Activated CD8-positive, alpha-beta memory T cell treated with anti-CD3 and anti-CD28 coated beads for 48 hours (primary cell): ENCODE results near the gene TRMU.

Experiments
- DNase-seq, 3 experiments: peaks; one replicate each; pipeline ENCODE4 v3.0.0-alpha.2; 2020; ENCODE audit warnings: low read depth in 2 of 3, low spot score in 2 of 3

The TRMU gene

GRCh38 chr22:46355369-46355995 is 20.0 kb downstream of the TRMU start:
- peak; percentile 36 to 42 (median 39) for DNase-seq

DNA sequence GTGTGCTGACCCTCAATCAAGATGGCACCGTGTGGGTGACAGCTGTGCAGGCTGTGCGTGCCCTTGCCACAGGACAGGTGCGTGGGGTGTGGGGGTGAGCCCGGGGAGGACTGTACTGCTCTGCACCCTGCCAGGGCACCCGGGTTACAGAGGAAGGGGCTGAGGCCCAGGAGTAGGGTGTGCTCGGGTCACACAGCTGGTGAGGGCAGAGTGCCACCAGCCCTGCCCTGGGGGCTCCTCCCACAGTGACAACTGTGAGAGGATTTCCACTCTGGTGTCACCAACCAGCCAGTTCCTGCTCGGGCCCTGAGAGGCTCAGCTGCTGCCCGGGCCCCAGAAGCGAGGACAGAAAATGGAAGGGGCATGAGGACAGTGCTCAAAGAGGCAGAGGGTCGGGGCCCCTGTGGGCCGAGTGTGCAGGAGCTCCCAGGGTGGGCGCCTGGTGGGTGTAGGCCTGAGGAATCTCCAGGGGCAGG is 20.5 kb downstream of the TRMU start:
- no peak for DNase-seq

GRCh38 chr22:46356496-46357480 is 21.3 kb downstream of the TRMU start:
- no peak for DNase-seq

DNA sequence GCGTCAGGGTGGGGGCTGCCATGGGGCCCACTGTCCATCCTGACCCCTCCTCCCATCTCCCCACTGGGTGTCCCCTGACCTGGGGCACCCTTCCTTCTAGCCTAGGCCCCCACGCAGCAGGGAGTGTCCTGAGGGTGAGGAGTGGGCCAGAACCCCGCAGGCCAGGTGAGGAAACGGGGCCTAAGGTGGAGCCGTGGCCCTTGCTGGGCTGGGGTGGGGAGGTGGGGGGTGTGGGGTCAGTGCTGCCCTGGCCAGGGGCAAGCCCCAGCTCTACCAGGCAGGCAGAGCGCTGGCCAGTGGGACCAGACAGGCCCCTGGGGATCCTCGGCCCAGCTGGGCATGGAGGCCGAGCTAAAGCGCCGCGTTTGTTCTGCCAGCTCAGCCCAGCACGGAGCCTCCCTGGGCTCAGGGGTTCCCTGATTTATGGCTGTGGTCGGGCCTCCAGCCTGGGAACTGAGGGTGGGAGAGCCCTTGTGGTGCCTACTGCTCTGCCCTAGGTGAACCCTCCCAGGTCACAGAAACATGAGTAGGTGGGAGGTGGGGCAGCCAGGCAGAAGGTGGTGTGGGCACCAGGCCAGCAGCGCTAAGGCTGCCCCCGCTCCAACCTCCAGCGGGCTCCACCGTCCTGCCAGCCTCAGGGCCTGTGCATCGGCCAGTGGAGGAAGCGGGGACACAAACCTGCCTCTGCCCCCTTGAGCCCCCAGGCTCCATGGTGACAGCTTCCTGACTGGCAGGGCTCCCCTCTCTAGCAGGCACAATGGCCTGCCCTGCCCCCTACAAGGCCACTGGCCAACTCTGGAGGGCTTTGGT is 22.4 kb downstream of the TRMU start:
- DNase-seq: no peak

DNA sequence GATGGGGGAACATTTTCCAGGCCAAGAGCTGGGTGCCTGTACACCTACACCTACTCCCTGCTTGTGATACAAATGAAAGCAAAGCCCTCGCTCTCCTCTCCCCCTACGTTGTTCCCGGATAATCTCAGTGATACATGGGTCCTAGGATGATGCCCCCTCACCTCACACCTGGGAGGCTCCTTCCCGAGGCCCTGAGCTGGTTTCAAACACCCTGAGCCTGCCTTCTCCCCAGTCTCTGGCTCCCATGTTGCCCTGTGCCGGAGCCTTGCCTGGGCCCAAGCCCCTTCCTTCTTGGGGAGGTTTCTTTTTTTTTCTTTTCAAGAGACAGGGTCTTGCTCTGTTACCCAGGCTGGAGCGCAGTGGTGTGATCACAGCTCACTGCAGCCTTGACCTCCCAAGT is 23.3 kb downstream of the TRMU start:
- no peak for DNase-seq

- no peak for DNase-seq
These were observed 23.8 kb downstream of the TRMU start for GRCh38 chr22:46359362-46359761.

DNA sequence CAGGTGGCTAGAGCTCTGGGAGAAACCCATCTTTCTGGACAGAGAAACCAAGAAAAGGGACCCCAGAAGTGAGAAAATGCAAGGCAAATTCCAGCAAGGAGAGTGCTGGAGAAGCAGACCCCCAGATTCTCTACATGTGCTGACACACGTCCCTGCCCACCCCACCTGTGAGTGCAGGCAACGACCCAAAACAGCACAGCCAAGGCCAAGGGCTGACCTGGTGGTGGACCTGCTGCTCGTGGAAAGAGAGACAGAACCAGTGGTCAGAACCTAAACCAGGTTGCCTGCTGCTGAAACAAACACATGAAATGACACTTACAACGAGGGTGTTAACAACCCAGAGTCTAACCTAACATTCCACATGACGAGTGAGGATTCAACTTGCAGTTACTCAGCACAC is 24.6 kb downstream of the TRMU start:
- no peak for DNase-seq

GRCh38 chr22:46360891-46361290 is 25.4 kb downstream of the TRMU start:
- DNase-seq: no peak

DNA sequence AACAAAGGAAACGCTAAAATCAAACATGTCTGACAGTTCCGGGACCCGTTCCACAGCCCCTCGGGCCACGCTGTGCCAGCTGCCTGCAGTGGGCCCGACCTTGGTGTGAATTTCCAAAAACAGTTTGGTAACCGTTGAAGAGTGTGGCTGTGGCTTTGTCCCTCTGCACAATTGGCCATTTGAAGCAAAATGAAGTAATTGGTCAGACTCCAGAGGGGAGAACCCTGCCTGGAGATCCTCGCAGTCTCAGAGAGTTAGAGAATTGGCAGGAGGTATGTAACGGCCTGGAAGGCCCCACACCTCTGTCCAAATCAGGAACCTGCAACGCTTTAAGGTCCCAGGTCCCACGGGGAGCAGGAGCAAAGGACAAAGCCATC is 26.3 kb downstream of the TRMU start:
- DNase-seq: no peak

GRCh38 chr22:46362203-46362933 is 26.9 kb downstream of the TRMU start:
- no peak for DNase-seq

GRCh38 chr22:46362934-46363515 is 27.5 kb downstream of the TRMU start:
- DNase-seq: no peak

DNA sequence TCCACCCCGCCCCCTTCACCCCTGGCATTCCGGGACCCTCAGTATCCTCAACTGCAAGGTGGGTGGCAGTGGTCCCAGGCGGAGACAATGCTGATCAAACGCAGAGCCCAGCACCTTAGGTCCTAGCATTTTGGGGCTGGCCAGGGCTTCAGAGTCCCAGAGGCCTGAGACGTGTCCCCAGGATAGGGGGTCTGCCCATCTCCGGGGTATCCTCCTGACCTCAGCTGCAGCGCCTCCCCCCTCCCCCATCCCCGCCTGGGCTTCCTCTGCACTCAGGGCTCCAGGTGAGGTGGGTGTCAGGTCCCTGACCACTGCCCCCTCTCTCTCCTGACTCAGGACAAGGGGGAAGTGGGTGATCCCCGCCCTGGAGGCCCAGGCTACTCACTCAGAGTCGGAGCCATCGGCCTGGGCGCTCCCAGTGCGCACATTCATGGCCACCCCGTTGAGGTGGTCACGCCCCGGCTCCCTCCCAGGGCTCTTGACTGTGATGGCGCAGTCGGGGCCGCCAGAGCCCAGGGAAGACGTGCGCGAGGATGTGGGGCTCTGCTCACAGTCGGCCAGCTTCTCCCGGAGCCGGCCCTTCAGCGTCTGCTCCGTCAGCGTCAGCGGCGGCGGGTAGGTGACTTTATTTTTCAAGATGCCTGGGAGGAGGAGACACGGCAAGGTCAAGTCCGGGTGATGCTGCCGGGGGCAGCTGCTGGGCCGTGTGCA is 28.3 kb downstream of the TRMU start:
- no peak for DNase-seq

DNA sequence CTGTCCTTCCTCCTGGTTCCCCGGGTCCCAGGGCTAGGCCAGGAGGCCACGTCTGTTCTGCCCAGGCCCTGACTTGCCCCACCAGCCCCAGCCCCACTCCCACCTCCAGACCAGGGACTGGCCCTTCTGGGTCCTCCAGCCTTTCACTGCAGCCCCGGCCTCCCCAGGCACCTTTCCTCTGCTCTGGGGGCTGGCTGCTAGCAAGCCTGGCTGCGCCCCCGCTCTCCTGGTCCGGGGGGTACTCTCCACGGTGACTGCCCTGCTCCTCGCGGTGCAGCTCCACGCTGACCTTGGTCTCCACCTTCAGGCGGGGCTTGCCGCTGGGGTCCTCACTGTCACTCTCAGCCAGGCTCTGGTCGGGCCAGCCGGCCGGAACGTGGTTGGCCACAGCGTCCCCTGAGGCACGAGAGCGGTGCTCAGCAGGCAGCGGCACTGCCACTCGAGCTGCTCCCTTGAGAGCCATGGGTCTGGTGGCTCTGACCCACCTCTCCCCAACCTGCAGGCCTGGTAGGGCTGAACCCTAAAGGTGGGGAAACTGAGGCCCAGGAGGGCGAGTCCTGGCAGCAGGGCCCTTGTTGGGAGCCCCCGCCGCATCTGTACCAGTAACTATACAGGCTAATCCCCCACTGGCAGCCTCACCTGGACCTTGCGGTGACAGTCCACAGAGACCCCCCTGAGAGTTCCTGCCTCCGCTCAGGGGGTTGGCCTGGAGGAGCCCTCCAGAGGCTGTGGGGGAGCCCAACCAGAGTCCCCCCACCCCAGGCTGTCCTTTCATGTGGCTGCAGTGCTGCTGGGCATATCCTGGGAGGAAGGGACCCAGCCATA is 29.0 kb downstream of the TRMU start:
- DNase-seq: no peak

GRCh38 chr22:46365166-46365624 is 29.7 kb downstream of the TRMU start:
- no peak for DNase-seq

DNA sequence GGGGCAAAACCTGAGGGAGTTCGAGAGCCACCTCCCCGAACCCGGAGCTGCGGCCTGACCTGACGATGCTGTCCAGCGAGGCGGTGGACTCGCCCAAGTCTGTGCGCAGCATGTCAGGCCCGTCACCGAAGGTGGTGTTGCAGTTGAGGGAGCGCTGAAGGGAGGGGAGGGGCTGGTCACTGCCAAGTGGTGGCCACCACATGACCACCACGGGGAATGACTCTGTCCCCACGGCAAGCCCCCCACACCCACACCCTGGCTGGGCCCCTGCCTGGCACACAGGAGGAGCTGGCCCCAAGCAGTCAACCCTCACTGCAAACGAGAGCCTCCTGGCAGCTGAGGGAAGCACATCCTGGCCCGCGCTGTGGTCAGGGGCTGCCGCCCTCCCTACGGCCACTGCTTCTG is 30.8 kb downstream of the TRMU start:
- DNase-seq: no peak

DNA sequence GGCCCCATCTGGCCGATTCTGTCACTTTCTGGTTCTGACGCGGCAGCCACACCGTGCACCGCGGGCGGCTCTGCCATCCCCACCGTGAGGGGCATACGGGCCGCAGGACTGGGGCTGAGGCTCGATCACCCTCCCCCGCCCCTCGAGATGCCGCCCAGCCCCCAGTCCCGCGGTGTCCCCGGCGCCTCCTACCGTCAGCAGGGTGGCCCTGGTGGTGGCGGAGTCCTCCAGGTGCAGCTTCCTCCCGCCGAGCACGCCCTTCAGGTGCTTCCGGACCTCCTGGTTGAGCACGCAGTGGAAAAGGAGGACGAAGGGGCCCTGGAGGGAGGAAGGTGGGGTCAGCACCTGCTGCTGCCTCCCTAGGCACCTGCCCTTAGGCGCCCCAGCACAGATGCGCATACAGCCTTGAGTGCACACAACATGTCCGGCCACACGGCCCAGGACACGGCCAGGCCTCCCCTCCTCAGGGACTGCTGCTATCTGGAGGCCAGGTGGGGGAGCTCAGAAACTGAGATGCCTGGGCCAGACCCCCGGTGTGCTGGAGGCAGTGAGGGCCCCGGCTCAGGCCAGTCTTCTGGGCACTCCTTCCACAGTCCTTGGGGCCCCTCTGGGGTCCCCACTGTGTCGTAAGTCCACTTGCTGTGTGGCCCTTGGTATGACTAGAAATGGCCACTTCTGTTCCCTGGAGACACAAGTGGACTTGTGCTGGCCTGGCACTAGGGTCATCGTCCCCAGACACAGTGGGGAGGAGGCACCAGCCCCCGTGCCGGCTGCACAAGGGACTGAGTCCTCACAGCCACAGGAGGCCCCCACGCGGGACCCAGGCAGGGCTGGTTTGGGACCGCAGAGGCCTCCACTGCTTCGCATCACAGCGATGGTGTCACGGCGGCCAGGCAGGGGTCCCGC is 31.5 kb downstream of the TRMU start:
- DNase-seq: no peak

- peak; percentile 24 to 60 (median 42) for DNase-seq
These were observed 32.2 kb downstream of the TRMU start for GRCh38 chr22:46367707-46368191.

GRCh38 chr22:46368422-46368821 is 32.9 kb downstream of the TRMU start:
- DNase-seq: no peak
